HepG2 (cell line): ENCODE measurements around the gene STAT6. TPM values are rescaled to one million over a fixed set of nuclear protein-coding genes. Genes with fewer than 3 reads are reported as not detected.

Experiments
- ARID5B ChIP-seq: IDR thresholded peaks from 2 replicates; pipeline ENCODE4 v1.4.0; 2020; ENCODE audit warnings: mild to moderate bottlenecking, missing genetic modification reagents
- ELF1 ChIP-seq: sonication (generic); formaldehyde crosslinking; IDR thresholded peaks from 2 replicates; pipeline ENCODE4 v1.4.0; 2020; ENCODE audit warnings: missing genetic modification reagents
- EP300 ChIP-seq, 3 experiments: sonication (generic) in 1 of 3; formaldehyde crosslinking in 1 of 3; IDR thresholded peaks; 2 replicates each; pipeline versions ENCODE4 v1.5.1 to v1.6.1; 2011 to 2020; ENCODE audit warnings: low read depth in 2 of 3, low read length in 2 of 3, borderline replicate concordance in 1 of 3, improper control_type of control experiment in 1 of 3, mild to moderate bottlenecking in 1 of 3, missing genetic modification reagents in 1 of 3, moderate library complexity in 1 of 3
- HDAC2 ChIP-seq: sonication (generic); formaldehyde crosslinking; IDR thresholded peaks from 2 replicates; pipeline ENCODE4 v1.4.0; 2020; ENCODE audit warnings: missing genetic modification reagents
- HMG20B ChIP-seq: conservative IDR thresholded peaks from 2 replicates; pipeline ENCODE4 v1.6.1; 2016; ENCODE audit warnings: missing genetic modification reagents, missing compliant biosample characterization
- HNF4A ChIP-seq: sonication (generic); formaldehyde crosslinking; IDR thresholded peaks from 2 replicates; pipeline ENCODE4 v1.4.0; 2020; ENCODE audit warnings: missing genetic modification reagents
- JUNB ChIP-seq: sonication (generic); formaldehyde crosslinking; IDR thresholded peaks from 2 replicates; pipeline ENCODE4 v1.8.0; 2022; ENCODE audit warnings: missing genetic modification reagents, mild to moderate bottlenecking, borderline replicate concordance
- MYPOP ChIP-seq: sonication (generic); formaldehyde crosslinking; IDR thresholded peaks from 2 replicates; pipeline ENCODE4 v1.8.1; 2023; ENCODE audit warnings: mild to moderate bottlenecking, moderate library complexity, missing genetic modification reagents
- PRDM10 ChIP-seq: sonication (generic); formaldehyde crosslinking; IDR thresholded peaks from 2 replicates; pipeline ENCODE4 v1.4.0; 2020; ENCODE audit warnings: low read depth, missing genetic modification reagents
- SRSF9 ChIP-seq: fragments of 200-400 bp; formaldehyde crosslinking; IDR thresholded peaks from 2 replicates; pipeline ENCODE4 v1.6.1; 2018; ENCODE audit warnings: borderline replicate concordance, mild to moderate bottlenecking, low read depth, low read length; ENCODE audit not compliant: insufficient read depth, poor library complexity, severe bottlenecking
- XRCC5 ChIP-seq: fragments of 200-400 bp; formaldehyde crosslinking; optimal IDR thresholded peaks from 2 replicates; pipeline ENCODE3; 2017; ENCODE audit warnings: mild to moderate bottlenecking, low read length
- ZNF317 ChIP-seq: sonication (generic); formaldehyde crosslinking; IDR thresholded peaks from 2 replicates; pipeline ENCODE4 v1.5.0; 2020; ENCODE audit warnings: mild to moderate bottlenecking, missing genetic modification reagents
- ZNF574 ChIP-seq: sonication (generic); formaldehyde crosslinking; IDR thresholded peaks from 2 replicates; pipeline ENCODE4 v1.4.0; 2020; ENCODE audit warnings: missing genetic modification reagents
- ZNF607 ChIP-seq: sonication (generic); formaldehyde crosslinking; IDR thresholded peaks from 2 replicates; pipeline ENCODE4 v1.5.1; 2020; ENCODE audit warnings: missing genetic modification reagents, mild to moderate bottlenecking, borderline replicate concordance
- ZNF747 ChIP-seq: sonication (generic); formaldehyde crosslinking; IDR thresholded peaks from 2 replicates; pipeline ENCODE4 v1.8.1; 2023; ENCODE audit warnings: missing genetic modification reagents, mild to moderate bottlenecking, borderline replicate concordance
- polyA plus RNA-seq, 8 experiments: library from polyadenylated mRNA; depleted of rRNA in 3 of 8; stranded (reverse) in 7 of 8; unstranded in 1 of 8; fragments of >200 nt; fragmentation: Illumina TruSeq in 4 of 8; extraction: Trizol in 4 of 8; gene quantifications; 2 replicates each; pipeline versions ENCODE4 v1.2.1 to v1.2.3, GENCODE V29; 2011 to 2016; ENCODE audit warnings: low read depth in 4 of 8, missing spikeins in 1 of 8, mixed read lengths in 1 of 8; ENCODE audit not compliant: insufficient read depth in 1 of 8
- total RNA-seq, 5 experiments: library from RNA; depleted of rRNA; stranded (reverse); fragments of >200 nt; fragmentation: Illumina TruSeq; extraction: Trizol; gene quantifications; 2 replicates each; pipeline ENCODE4 v1.2.3, GENCODE V29; 2016; ENCODE audit warnings: low read depth in 1 of 5

STAT6 gene
- total and polyA plus RNA-seq, 2 of the 13 experiments (the other 11 are each of a cell fraction or from before 2014, with no cell fraction given): 28.0 to 62.2 TPM

- TF ChIP-seq ARID5B (CRISPR knock-in tag) (peak; percentile 69), JUNB (CRISPR knock-in tag) (peak; percentile 94), ELF1 (CRISPR knock-in tag) (peak; percentile 79), HMG20B (CRISPR knock-in tag) (peak; percentile 98), MYPOP (peak; percentile 65; the same call in 1 of the 2 replicates), ZNF317 (CRISPR knock-in tag) (peak; percentile 23; the same call in 1 of the 2 replicates), ZNF574 (peak; percentile 88), EP300 (IDR thresholded peaks at IDR 0.05; ENCODE audit: low read depth in 2 of 2, low read length in 2 of 2) (peak; percentile 52 to 72; a peak in 3 of 4 replicates), EP300 (CRISPR knock-in tag; IDR thresholded peaks at IDR 0.05; ENCODE audit: borderline replicate concordance) (0 out of 2 replicates have a peak, but pooled peaks have one; percentile 35), ZNF747 (no peak; the same call in 1 of the 2 replicates), XRCC5 (peak; percentile 95), SRSF9 (no peak), PRDM10 (CRISPR knock-in tag) (peak; percentile 49), ZNF607 (peak; percentile 40; the same call in 1 of the 2 replicates), HDAC2 (peak; percentile 86), HNF4A (CRISPR knock-in tag) (peak; percentile 94)
These were observed 9.1 kb downstream of the STAT6 start (continued) for GRCh38 chr12:57101892-57102695.
